ENCODE data around the gene SNRPB2. TPM values are rescaled to one million over a fixed set of nuclear protein-coding genes. Genes with fewer than 3 reads are reported as not detected.

The SNRPB2 gene
- total RNA-seq (2021; fragmentation: NEBNext Ultra II Directional; extraction: Animal tissue kit (Norgen Biotek cat#: 25700)), result 10 to 100 TPM; 61.8 to 84.8 (median 77.0) TPM
- long read RNA-seq, transcript SNRPB2-202 (7 exons, 1,588 nt), result major isoform, 22 of 94 reads
- long read RNA-seq, transcript SNRPB2-201 (7 exons, 2,452 nt), result minor isoform, 15 of 94 reads
- long read RNA-seq, partial matches to known transcripts, result 56 of 94 reads
- long read RNA-seq, other reads (novel, unspliced or antisense), result 1 of 94 reads

DNA sequence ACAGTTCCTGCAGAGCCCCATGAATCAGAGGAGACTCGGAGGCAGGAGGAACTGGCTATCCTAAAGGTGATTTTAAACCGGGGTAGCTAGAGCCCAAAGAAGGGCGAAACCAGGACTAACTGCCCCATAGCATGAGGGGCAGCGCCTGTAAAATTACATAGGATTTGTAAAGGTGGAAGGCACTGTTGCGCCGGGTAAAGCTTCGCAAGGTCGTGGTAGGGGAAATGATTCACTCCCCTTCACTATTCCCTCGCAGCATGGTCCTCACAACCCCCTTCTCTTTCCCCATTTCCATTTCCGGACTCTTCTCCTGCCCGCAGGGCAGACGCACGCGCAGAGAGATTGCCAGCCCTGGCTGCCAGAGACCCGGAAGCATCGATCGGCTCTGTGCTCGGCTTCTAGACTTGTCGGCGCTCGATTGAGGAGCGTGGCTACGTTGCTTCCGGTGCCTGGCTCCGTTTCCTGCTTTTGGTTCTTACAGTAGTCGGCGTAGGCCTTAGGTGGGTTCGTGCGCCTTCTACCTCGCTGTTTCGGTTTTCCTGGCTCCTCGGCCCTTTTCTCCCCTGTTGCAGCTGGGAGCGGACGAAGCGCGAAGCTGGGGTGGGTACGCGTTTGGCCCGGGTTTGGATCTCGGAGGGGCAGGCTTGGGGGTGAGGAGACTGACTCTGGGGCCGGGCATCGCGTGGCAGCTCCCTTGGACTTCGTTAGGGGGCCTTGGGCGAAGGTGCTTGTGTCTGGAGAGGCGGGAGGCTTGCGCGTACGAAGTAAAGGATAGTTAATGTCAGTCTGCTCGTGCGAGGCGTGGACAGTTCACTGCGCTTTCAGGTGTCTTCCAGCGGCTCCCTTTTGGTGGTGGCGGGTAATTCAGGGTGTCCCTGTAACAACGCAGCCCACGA, at the start of gene SNRPB2:
Gene SNRPB2 (plus strand): TSS at position 462 of the 896 bp plus-strand sequence. CDS start 1,677 bp downstream, outside the sequence.
- H3K27me3 Mint-ChIP-seq (ENCODE audit: insufficient read depth), result no peaks in the 10 kb centered on the region
- H3K36me3 Mint-ChIP-seq (ENCODE audit: low read depth), result peaks cover 27% of the 10 kb centered on the region
- TF ChIP-seq, protein P1, sequence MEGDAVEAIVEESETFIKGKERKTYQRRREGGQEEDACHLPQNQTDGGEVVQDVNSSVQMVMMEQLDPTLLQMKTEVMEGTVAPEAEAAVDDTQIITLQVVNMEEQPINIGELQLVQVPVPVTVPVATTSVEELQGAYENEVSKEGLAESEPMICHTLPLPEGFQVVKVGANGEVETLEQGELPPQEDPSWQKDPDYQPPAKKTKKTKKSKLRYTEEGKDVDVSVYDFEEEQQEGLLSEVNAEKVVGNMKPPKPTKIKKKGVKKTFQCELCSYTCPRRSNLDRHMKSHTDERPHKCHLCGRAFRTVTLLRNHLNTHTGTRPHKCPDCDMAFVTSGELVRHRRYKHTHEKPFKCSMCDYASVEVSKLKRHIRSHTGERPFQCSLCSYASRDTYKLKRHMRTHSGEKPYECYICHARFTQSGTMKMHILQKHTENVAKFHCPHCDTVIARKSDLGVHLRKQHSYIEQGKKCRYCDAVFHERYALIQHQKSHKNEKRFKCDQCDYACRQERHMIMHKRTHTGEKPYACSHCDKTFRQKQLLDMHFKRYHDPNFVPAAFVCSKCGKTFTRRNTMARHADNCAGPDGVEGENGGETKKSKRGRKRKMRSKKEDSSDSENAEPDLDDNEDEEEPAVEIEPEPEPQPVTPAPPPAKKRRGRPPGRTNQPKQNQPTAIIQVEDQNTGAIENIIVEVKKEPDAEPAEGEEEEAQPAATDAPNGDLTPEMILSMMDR (IDR thresholded peaks at IDR 0.05), result peak; percentile 23; the same call in 1 of the 2 replicates
- peak within 1 kb of the TSS; percentile 99 for H3K4me3 Mint-ChIP-seq
- no peaks in the 10 kb centered on the region for H3K9me3 Mint-ChIP-seq
- peak within 1 kb of the TSS; percentile 99 for H3K27ac Mint-ChIP-seq
- H3K4me1 Mint-ChIP-seq (ENCODE audit: low read depth), result peaks cover 24% of the 10 kb centered on the region
- DNase-seq, result peak; percentile 92

- Mint-ChIP-seq H3K27ac (no peak overlapping the region), H3K9me3 (peaks cover 4% of the 10 kb centered on the region; the same call in 1 of the 2 replicates), H3K4me3 (no peak overlapping the region), H3K27me3 (ENCODE audit: insufficient read depth) (no peaks in the 10 kb centered on the region; the same call in 1 of the 2 replicates), H3K36me3 (ENCODE audit: low read depth) (no peaks in the 10 kb centered on the region), H3K4me1 (ENCODE audit: low read depth) (no peaks in the 10 kb centered on the region)
- no peak for DNase-seq
- TF ChIP-seq, protein P1 (IDR thresholded peaks at IDR 0.05), result no peak
Measured at GRCh38 chr20:16684416-16684815, 45.4 kb upstream of the SNRPB2 start.

DNA sequence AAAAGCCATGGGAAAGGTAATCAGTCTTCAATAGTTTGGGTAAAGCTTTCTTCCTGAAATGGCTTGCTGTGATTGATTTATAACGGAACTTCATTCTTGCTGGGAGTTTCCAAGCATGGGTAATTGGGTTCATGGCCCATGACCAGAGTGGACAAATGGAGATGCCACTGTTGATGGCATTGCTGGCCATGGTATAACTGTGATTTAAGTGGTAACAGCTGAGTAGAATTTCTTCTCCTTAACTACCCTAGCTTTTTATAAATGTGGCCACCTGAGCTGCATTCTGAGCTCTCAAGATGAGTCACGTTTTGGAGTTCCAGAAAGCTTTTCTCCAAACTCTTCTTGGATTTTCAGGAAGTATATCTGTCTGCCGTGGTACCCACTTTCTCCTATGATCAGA, 39.9 kb upstream of the SNRPB2 start:
- peaks cover 4% of the 10 kb centered on the region; the same call in 1 of the 2 replicates for H3K9me3 Mint-ChIP-seq
- DNase-seq, result no peak

DNA sequence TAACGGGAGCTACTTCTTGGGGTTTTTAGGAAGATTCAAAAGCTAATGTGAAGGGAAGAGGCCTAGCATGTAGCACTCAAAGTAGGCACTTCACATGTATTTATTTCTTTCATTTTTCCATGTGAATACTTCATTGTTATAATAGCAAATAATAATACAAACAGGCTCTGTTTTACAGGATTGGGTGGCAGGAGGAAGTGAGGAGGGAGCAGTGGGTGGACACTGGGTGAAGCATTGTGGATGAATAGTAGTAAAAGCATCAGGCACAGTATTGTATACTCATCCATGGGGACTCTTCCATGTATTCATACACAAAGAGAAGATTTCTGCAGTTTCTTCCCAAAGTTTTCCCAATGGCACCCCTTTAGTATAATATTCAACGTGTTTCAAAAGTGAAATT, 38.4 kb upstream of the SNRPB2 start:
- no peak overlapping the region for H3K27ac Mint-ChIP-seq
- DNase-seq, result no peak
- no peak overlapping the region for H3K4me3 Mint-ChIP-seq
- no peaks in the 10 kb centered on the region; the same call in 1 of the 2 replicates for H3K27me3 Mint-ChIP-seq (ENCODE audit: insufficient read depth)
- no peaks in the 10 kb centered on the region for H3K36me3 Mint-ChIP-seq (ENCODE audit: low read depth)
- peaks cover 8% of the 10 kb centered on the region; the same call in 1 of the 2 replicates for H3K9me3 Mint-ChIP-seq
- TF ChIP-seq, protein P1 (IDR thresholded peaks at IDR 0.05), result no peak
- no peaks in the 10 kb centered on the region for H3K4me1 Mint-ChIP-seq (ENCODE audit: low read depth)

More for the DNA sequence above, 39.9 kb upstream of the SNRPB2 start:
- Mint-ChIP-seq H3K36me3 (ENCODE audit: low read depth) (no peaks in the 10 kb centered on the region), H3K4me3 (no peak overlapping the region), H3K27me3 (ENCODE audit: insufficient read depth) (no peaks in the 10 kb centered on the region; the same call in 1 of the 2 replicates), H3K4me1 (ENCODE audit: low read depth) (no peaks in the 10 kb centered on the region), H3K27ac (no peak overlapping the region)
- TF ChIP-seq, protein P1 (IDR thresholded peaks at IDR 0.05), result no peak

- no peak overlapping the region for H3K27ac Mint-ChIP-seq
- no peaks in the 10 kb centered on the region for H3K4me1 Mint-ChIP-seq (ENCODE audit: low read depth)
- no peaks in the 10 kb centered on the region for H3K36me3 Mint-ChIP-seq (ENCODE audit: low read depth)
- TF ChIP-seq, protein P1 (IDR thresholded peaks at IDR 0.05), result no peak
- no peak for DNase-seq
- peaks cover 8% of the 10 kb centered on the region; the same call in 1 of the 2 replicates for H3K9me3 Mint-ChIP-seq
- no peaks in the 10 kb centered on the region; the same call in 1 of the 2 replicates for H3K27me3 Mint-ChIP-seq (ENCODE audit: insufficient read depth)
- no peak overlapping the region for H3K4me3 Mint-ChIP-seq
Measured at GRCh38 chr20:16692009-16692408, 37.8 kb upstream of the SNRPB2 start.

All from HFFc6 (cell line).